Progenitor cell of endocrine pancreas (in vitro differentiated cells): ENCODE data around the gene CDKN2A. TPM values are rescaled to one million over a fixed set of nuclear protein-coding genes. Genes with fewer than 3 reads are reported as not detected.

Experiments
- DNase-seq: peaks from one replicate; pipeline ENCODE4 v3.0.0; 2021; ENCODE audit warnings: low spot score; ENCODE audit not compliant: unreplicated experiment
- H3K27ac Mint-ChIP-seq: 2 replicates; pipeline ENCODE4 v1.8.0; 2021; ENCODE audit warnings: mild to moderate bottlenecking, moderate library complexity, mixed read lengths
- H3K27me3 Mint-ChIP-seq: 2 replicates; pipeline ENCODE4 v1.8.0; 2021; ENCODE audit warnings: mixed read lengths
- H3K36me3 Mint-ChIP-seq: 2 replicates; pipeline ENCODE4 v1.8.0; 2022; ENCODE audit warnings: mixed read lengths; ENCODE audit not compliant: insufficient read depth
- H3K4me1 Mint-ChIP-seq: 2 replicates; pipeline ENCODE4 v1.8.0; 2021; ENCODE audit warnings: low read depth, mixed read lengths
- H3K4me3 Mint-ChIP-seq: 2 replicates; pipeline ENCODE4 v1.8.0; 2021; ENCODE audit warnings: low read depth, mild to moderate bottlenecking, moderate library complexity, mixed read lengths
- H3K9me3 Mint-ChIP-seq: 2 replicates; pipeline ENCODE4 v1.8.0; 2021; ENCODE audit warnings: low read depth, mixed read lengths
- CTCF ChIP-seq: fragments of 200-600 bp; sonication (generic); IDR thresholded peaks from one replicate; pipeline ENCODE4 v1.5.0; 2021; ENCODE audit warnings: antibody characterized with exemption, mild to moderate bottlenecking; ENCODE audit not compliant: unreplicated experiment
- total RNA-seq: library from RNA; stranded (reverse); gene quantifications from 2 replicates; pipeline ENCODE4 v1.2.1, GENCODE V29; 2021

The CDKN2A gene
- total RNA-seq, 1 donor from 2014 or later: not detected

GRCh38 chr9:22022396-22022795, 28.2 kb upstream of the CDKN2A start:
- Mint-ChIP-seq H3K27me3 (peaks cover 6% of the 10 kb centered on the region), H3K27ac (no peak overlapping the region), H3K9me3 (peaks cover 8% of the 10 kb centered on the region), H3K4me1 (no peaks in the 10 kb centered on the region), H3K4me3 (no peak overlapping the region), H3K36me3 (no peaks in the 10 kb centered on the region)
- no peak for TF ChIP-seq CTCF
- no peak for DNase-seq

- Mint-ChIP-seq H3K27ac (no peak overlapping the region), H3K36me3 (no peaks in the 10 kb centered on the region), H3K27me3 (peaks cover 47% of the 10 kb centered on the region), H3K4me1 (no peaks in the 10 kb centered on the region), H3K4me3 (no peak overlapping the region), H3K9me3 (no peaks in the 10 kb centered on the region)
- no peak for TF ChIP-seq CTCF
- peak; percentile 63 for DNase-seq
Measured at GRCh38 chr9:22010866-22011625, 16.9 kb upstream of the CDKN2A start.

GRCh38 chr9:22009506-22009867, 15.3 kb upstream of the CDKN2A start:
- no peaks in the 10 kb centered on the region for H3K9me3 Mint-ChIP-seq
- no peak for TF ChIP-seq CTCF
- no peaks in the 10 kb centered on the region for H3K36me3 Mint-ChIP-seq
- H3K27ac Mint-ChIP-seq: peak overlapping the region; percentile 67
- peaks cover 3% of the 10 kb centered on the region for H3K4me1 Mint-ChIP-seq
- H3K27me3 Mint-ChIP-seq: peaks cover 63% of the 10 kb centered on the region
- no peak for DNase-seq
- H3K4me3 Mint-ChIP-seq: peak overlapping the region; percentile 77

GRCh38 chr9:22008717-22009505, 14.7 kb upstream of the CDKN2A start, which contains the start of gene CDKN2B:
Gene CDKN2B, minus strand, starts transcription at chr9:22009305. Its CDS starts 352 bp downstream, at chr9:22008953.
- Mint-ChIP-seq H3K27me3 (peaks cover 68% of the 10 kb centered on the region), H3K4me1 (peaks cover 3% of the 10 kb centered on the region), H3K4me3 (peak within 1 kb of the TSS; percentile 77), H3K27ac (peak within 1 kb of the TSS; percentile 93), H3K36me3 (no peaks in the 10 kb centered on the region), H3K9me3 (no peaks in the 10 kb centered on the region)
- TF ChIP-seq CTCF: peak; percentile 97
- peak; percentile 93 for DNase-seq

- Mint-ChIP-seq H3K4me1 (peaks cover 3% of the 10 kb centered on the region), H3K27ac (peak overlapping the region; percentile 42), H3K36me3 (no peaks in the 10 kb centered on the region), H3K4me3 (peak overlapping the region; percentile 77), H3K27me3 (peaks cover 69% of the 10 kb centered on the region), H3K9me3 (no peaks in the 10 kb centered on the region)
- no peak for DNase-seq
- no peak for TF ChIP-seq CTCF
Measured at GRCh38 chr9:22008384-22008716, 14.2 kb upstream of the CDKN2A start.
